ENCODE measurements around the gene PPARG. TPM values are rescaled to one million over a fixed set of nuclear protein-coding genes. Genes with fewer than 3 reads are reported as not detected.
"Not testable (repeated sequence)": the region's sequence is repeated elsewhere in the genome, so short reads cannot be mapped to it uniquely, and the experiment has no call there.

PPARG gene
- polyA plus RNA-seq, 1 of the 3 experiments (the other 2 are of a cell fraction): 2.8 TPM

GRCh38 chr3:12456441-12456840 is 167.6 kb downstream of the PPARG start:
- Histone ChIP-seq H4K20me1 (ENCODE audit: insufficient read depth) (no peaks in the 10 kb centered on the region), H3K27ac (ENCODE audit: low read depth in 2 of 2, low read length in 1 of 2) (no peak overlapping the region), H3K4me3 (ENCODE audit: low read depth in 2 of 2, low read length in 1 of 2) (no peak overlapping the region), H3K4me1 (ENCODE audit: control insufficient read depth in 1 of 2, insufficient read depth in 2 of 2, low read depth in 1 of 2, low read length in 1 of 2) (0 out of 4 replicates have a peak, but pooled peaks cover 0 to 8% of the 10 kb centered on the region in 2 experiments), H3K79me2 (ENCODE audit: insufficient read depth) (no peaks in the 10 kb centered on the region), H3F3A (replicated peaks; ENCODE audit: insufficient read depth) (peaks cover 4% of the 10 kb centered on the region), H3K9me3 (no peaks in the 10 kb centered on the region), H2AFZ (ENCODE audit: low read depth) (no peak overlapping the region), H3K9me2 (no peaks in the 10 kb centered on the region), H3K4me2 (no peak overlapping the region), H3K36me3 (replicated peaks in 1 of 2; ENCODE audit: control insufficient read depth in 1 of 2, insufficient read depth in 2 of 2, low read length in 1 of 2) (no peaks in the 10 kb centered on the region), H3K27me3 (ENCODE audit: insufficient read depth) (no peaks in the 10 kb centered on the region), H3K9ac (no peak overlapping the region)
- 50% methylated on average over 1 of the region's 3 CpGs for WGBS (ENCODE audit: low lambda C conversion rate)
- CTCF ChIA-PET: interaction anchor here (1.6 to 2.2 kb wide), 2 partner anchors 14 to 321 kb away, joined by 4 to 5 read pairs; no protein-coding TSS in a partner anchor
- POLR2A ChIA-PET: no interaction called here
- TF ChIP-seq FOSL2 (IDR thresholded peaks at IDR 0.05; ENCODE audit: borderline replicate concordance, low read depth) (no peak), YY1 (IDR thresholded peaks at IDR 0.05; ENCODE audit: low read depth) (no peak)
- TF ChIP-seq, protein P1, sequence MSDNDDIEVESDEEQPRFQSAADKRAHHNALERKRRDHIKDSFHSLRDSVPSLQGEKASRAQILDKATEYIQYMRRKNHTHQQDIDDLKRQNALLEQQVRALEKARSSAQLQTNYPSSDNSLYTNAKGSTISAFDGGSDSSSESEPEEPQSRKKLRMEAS (IDR thresholded peaks at IDR 0.05; ENCODE audit: low read depth): no peak
- TF ChIP-seq, protein P2, sequence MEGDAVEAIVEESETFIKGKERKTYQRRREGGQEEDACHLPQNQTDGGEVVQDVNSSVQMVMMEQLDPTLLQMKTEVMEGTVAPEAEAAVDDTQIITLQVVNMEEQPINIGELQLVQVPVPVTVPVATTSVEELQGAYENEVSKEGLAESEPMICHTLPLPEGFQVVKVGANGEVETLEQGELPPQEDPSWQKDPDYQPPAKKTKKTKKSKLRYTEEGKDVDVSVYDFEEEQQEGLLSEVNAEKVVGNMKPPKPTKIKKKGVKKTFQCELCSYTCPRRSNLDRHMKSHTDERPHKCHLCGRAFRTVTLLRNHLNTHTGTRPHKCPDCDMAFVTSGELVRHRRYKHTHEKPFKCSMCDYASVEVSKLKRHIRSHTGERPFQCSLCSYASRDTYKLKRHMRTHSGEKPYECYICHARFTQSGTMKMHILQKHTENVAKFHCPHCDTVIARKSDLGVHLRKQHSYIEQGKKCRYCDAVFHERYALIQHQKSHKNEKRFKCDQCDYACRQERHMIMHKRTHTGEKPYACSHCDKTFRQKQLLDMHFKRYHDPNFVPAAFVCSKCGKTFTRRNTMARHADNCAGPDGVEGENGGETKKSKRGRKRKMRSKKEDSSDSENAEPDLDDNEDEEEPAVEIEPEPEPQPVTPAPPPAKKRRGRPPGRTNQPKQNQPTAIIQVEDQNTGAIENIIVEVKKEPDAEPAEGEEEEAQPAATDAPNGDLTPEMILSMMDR (IDR thresholded peaks at IDR 0.05): no peak
- no peak for DNase-seq

DNA sequence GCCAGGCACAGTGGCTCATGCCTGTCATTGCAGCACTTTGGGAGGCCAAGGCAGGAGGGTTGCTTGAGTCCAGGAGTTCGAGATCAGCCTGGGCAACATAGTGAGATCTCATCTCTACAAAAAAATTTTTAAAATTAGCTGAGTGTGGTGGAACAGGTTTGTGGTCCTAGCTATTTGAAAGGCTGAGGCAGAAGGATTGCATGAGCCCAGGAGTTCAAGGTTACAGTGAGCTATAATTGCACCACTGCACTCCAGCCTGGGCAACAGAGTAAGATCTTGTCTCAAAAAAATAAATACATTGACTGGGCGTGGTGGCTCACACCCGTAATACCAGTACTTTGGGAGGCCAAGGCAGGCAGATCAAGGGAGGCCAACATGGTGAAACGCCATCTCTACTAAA is 168.5 kb downstream of the PPARG start:
- WGBS (ENCODE audit: low lambda C conversion rate): 69% methylated on average over 4 of the region's 4 CpGs
- H2AFZ ChIP-seq (ENCODE audit: low read depth); H3K27me3 ChIP-seq (ENCODE audit: insufficient read depth); H3K36me3 ChIP-seq (replicated peaks in 1 of 2; ENCODE audit: control insufficient read depth in 1 of 2, insufficient read depth in 2 of 2, low read length in 1 of 2); DNase-seq; H3K27ac ChIP-seq (ENCODE audit: low read depth in 2 of 2, low read length in 1 of 2); H3F3A ChIP-seq (replicated peaks; ENCODE audit: insufficient read depth); H4K20me1 ChIP-seq (ENCODE audit: insufficient read depth); H3K9ac ChIP-seq; H3K4me2 ChIP-seq; H3K4me3 ChIP-seq (ENCODE audit: low read depth in 2 of 2, low read length in 1 of 2); POLR2A ChIA-PET; H3K9me2 ChIP-seq; H3K4me1 ChIP-seq (ENCODE audit: control insufficient read depth in 1 of 2, insufficient read depth in 2 of 2, low read depth in 1 of 2, low read length in 1 of 2); H3K9me3 ChIP-seq; H3K79me2 ChIP-seq (ENCODE audit: insufficient read depth): not testable (repeated sequence)
- CTCF ChIA-PET: interaction anchor here (1.9 kb wide), 1 partner anchor 22 kb away, joined by 8 read pairs; no protein-coding TSS in a partner anchor

GRCh38 chr3:12458901-12459300 is 170.0 kb downstream of the PPARG start:
- no peak overlapping the region for H3K4me2 ChIP-seq
- H3K9me2 ChIP-seq: no peaks in the 10 kb centered on the region
- POLR2A ChIA-PET: no interaction called here
- no peak overlapping the region for H3K4me3 ChIP-seq (ENCODE audit: low read depth in 2 of 2, low read length in 1 of 2)
- no peaks in the 10 kb centered on the region for H3K27me3 ChIP-seq (ENCODE audit: insufficient read depth)
- no peaks in the 10 kb centered on the region for H3K36me3 ChIP-seq (replicated peaks in 1 of 2; ENCODE audit: control insufficient read depth in 1 of 2, insufficient read depth in 2 of 2, low read length in 1 of 2)
- no peak overlapping the region for H3K9ac ChIP-seq
- H3K27ac ChIP-seq (ENCODE audit: low read depth in 2 of 2, low read length in 1 of 2): no peak overlapping the region
- H3K79me2 ChIP-seq (ENCODE audit: insufficient read depth): no peaks in the 10 kb centered on the region
- no peaks in the 10 kb centered on the region for H3K9me3 ChIP-seq
- no peak overlapping the region for H2AFZ ChIP-seq (ENCODE audit: low read depth)
- peaks cover 5% of the 10 kb centered on the region for H3F3A ChIP-seq (replicated peaks; ENCODE audit: insufficient read depth)
- WGBS (ENCODE audit: low lambda C conversion rate): 85% methylated on average over 7 of the region's 8 CpGs
- H3K4me1 ChIP-seq (ENCODE audit: control insufficient read depth in 1 of 2, insufficient read depth in 2 of 2, low read depth in 1 of 2, low read length in 1 of 2): peaks cover 2 to 8% of the 10 kb centered on the region in 2 experiments; a peak in 1 of 4 replicates
- TF ChIP-seq, protein P3, sequence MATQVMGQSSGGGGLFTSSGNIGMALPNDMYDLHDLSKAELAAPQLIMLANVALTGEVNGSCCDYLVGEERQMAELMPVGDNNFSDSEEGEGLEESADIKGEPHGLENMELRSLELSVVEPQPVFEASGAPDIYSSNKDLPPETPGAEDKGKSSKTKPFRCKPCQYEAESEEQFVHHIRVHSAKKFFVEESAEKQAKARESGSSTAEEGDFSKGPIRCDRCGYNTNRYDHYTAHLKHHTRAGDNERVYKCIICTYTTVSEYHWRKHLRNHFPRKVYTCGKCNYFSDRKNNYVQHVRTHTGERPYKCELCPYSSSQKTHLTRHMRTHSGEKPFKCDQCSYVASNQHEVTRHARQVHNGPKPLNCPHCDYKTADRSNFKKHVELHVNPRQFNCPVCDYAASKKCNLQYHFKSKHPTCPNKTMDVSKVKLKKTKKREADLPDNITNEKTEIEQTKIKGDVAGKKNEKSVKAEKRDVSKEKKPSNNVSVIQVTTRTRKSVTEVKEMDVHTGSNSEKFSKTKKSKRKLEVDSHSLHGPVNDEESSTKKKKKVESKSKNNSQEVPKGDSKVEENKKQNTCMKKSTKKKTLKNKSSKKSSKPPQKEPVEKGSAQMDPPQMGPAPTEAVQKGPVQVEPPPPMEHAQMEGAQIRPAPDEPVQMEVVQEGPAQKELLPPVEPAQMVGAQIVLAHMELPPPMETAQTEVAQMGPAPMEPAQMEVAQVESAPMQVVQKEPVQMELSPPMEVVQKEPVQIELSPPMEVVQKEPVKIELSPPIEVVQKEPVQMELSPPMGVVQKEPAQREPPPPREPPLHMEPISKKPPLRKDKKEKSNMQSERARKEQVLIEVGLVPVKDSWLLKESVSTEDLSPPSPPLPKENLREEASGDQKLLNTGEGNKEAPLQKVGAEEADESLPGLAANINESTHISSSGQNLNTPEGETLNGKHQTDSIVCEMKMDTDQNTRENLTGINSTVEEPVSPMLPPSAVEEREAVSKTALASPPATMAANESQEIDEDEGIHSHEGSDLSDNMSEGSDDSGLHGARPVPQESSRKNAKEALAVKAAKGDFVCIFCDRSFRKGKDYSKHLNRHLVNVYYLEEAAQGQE (IDR thresholded peaks at IDR 0.05; ENCODE audit: low read depth, low read length): no peak
- no peak for TF ChIP-seq RCOR1 (IDR thresholded peaks at IDR 0.05; ENCODE audit: low read length)
- no peak for TF ChIP-seq USF1 (IDR thresholded peaks at IDR 0.05; ENCODE audit: borderline replicate concordance, low read depth)
- TF ChIP-seq RFX5 (IDR thresholded peaks at IDR 0.05; ENCODE audit: low read length): no peak
- no peak for TF ChIP-seq FOSL2 (IDR thresholded peaks at IDR 0.05; ENCODE audit: borderline replicate concordance, low read depth)
- no peak for TF ChIP-seq PBX3 (IDR thresholded peaks at IDR 0.05)
- TF ChIP-seq JUND (IDR thresholded peaks at IDR 0.05): no peak
- TF ChIP-seq, protein P4, sequence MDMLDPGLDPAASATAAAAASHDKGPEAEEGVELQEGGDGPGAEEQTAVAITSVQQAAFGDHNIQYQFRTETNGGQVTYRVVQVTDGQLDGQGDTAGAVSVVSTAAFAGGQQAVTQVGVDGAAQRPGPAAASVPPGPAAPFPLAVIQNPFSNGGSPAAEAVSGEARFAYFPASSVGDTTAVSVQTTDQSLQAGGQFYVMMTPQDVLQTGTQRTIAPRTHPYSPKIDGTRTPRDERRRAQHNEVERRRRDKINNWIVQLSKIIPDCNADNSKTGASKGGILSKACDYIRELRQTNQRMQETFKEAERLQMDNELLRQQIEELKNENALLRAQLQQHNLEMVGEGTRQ (IDR thresholded peaks at IDR 0.05; ENCODE audit: borderline replicate concordance, low read depth, low read length): no peak
- no peak for TF ChIP-seq RXRA (IDR thresholded peaks at IDR 0.05; ENCODE audit: borderline replicate concordance, low read depth)
- TF ChIP-seq MXI1 (IDR thresholded peaks at IDR 0.05; ENCODE audit: low read depth, low read length): no peak
- CTCF ChIA-PET: interaction anchor here (0.7 to 1.9 kb wide), 6 partner anchors 14 to 324 kb away, joined by 3 to 8 read pairs (median 3); no protein-coding TSS in a partner anchor
- DNase-seq: no peak
- H4K20me1 ChIP-seq (ENCODE audit: insufficient read depth): no peaks in the 10 kb centered on the region

All from SK-N-SH (cell line).